Stomach (tissue), 4 donors: ENCODE results near the gene RAPGEF1.

ENCODE experiments used
- CTCF ChIP-seq, 7 experiments: fragments of 450-650 bp in 4 of 7; fragments of 200-600 bp in 3 of 7; sonication (generic) in 3 of 7; IDR thresholded peaks; one replicate each; pipeline ENCODE4 v1.5.1; 2016 to 2019; ENCODE audit warnings: antibody characterized with exemption in 7 of 7, control low read depth in 2 of 7, mild to moderate bottlenecking in 1 of 7
- EP300 ChIP-seq: sonication (generic); formaldehyde crosslinking; IDR thresholded peaks from one replicate; pipeline ENCODE4 v1.6.1; 2017; ENCODE audit warnings: antibody characterized with exemption
- POLR2AphosphoS5 ChIP-seq, 3 donors: sonication (generic); formaldehyde crosslinking; IDR thresholded peaks; one replicate each; pipeline ENCODE4 v1.6.1; 2016; ENCODE audit warnings: antibody characterized with exemption in 3 of 3

GRCh38 chr9:131743501-131743900 lies 3.6 kb upstream of the RAPGEF1 start:
- TF ChIP-seq POLR2AphosphoS5 (IDR thresholded peaks at IDR 0.05) (no peak), EP300 (no peak), CTCF (IDR thresholded peaks at IDR 0.05) (no peak)
